NOMO-1 treated with dmso at 0.1 percent for 144 hours (cell line): ENCODE results near the gene LCNL1.
"Not testable (repeated sequence)": the region's sequence is repeated elsewhere in the genome, so short reads cannot be mapped to it uniquely, and the experiment has no call there.

Experiments
- DNase-seq: peaks from one replicate; lab custom pipeline; 2025; ENCODE audit not compliant: unreplicated experiment; lab: John Stamatoyannopoulos, UW

Gene LCNL1

DNA sequence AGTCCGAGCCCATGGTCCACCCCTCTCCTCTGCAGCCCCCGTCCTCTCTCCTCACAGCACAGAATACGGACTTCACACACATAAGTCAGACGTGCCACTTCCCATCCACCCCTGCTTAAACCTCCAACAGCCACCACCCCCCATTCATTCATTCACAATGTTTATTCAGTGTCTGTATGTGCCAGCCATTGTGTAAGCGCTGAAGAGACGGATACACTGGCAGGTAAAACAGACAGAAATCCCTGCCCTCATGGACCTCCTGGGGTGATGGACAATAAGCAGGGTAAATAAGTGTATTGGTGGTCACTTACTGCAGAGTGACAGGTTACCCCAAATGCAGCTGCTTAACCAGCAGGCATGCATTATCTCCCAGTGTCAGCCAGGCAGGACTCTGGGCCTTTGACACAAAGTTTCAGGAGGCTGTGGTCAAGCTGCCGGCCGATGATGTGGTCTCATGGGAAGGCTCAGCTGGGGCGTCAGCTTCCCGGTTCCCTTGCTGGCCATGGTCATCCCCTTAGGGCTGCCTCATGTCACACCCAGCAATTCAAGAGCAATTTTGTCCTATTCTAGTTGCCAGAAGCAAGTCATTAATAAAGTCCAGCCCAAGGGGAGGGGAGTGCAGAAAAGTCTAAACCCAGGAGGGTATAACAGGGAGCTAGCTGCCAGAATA, 7.6 kb downstream of the LCNL1 start:
- no peak for DNase-seq

DNA sequence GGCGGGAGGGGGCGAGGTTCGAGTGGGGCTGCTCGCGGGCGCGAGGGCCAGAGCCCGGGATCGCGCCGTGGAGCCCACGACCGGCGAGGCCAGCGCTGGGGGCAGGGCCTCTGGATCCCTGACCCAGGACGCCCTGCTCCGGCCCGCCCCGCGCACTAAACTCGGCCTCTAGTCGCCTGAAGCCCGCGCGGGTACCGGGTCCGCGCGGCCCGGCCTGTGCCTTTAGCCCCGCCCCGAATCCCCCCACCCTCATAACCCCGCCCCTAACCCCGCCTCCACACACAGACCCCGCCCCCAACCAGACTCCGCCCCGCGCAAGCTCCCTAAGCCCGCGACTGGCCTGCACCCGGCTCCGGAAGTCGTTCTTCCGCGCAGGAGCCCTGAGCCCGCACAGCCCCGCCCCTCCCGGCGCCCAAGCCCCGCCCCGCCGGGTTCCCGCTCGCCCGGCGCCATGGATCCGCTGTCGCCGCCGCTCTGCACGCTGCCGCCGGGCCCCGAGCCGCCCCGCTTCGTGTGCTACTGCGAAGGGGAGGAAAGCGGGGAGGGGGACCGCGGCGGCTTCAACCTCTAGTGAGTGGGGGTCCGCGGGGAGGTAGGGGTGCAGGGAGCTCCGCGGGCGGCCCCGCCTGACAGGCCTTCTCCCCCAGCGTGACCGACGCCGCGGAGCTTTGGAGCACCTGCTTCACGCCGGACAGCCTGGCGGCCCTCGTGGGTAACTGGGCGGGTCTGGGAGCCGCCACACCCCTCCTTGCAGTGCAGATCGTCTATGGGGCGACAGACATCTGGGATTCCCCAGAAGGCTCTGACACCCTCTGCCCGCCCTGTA, 9.4 kb downstream of the LCNL1 start, which contains the start of gene PAXX:
Gene PAXX (plus strand): TSS at position 430 of the 826 bp plus-strand sequence. CDS start 22 bp downstream, at position 452.
- DNase-seq: peak; percentile 97

DNA sequence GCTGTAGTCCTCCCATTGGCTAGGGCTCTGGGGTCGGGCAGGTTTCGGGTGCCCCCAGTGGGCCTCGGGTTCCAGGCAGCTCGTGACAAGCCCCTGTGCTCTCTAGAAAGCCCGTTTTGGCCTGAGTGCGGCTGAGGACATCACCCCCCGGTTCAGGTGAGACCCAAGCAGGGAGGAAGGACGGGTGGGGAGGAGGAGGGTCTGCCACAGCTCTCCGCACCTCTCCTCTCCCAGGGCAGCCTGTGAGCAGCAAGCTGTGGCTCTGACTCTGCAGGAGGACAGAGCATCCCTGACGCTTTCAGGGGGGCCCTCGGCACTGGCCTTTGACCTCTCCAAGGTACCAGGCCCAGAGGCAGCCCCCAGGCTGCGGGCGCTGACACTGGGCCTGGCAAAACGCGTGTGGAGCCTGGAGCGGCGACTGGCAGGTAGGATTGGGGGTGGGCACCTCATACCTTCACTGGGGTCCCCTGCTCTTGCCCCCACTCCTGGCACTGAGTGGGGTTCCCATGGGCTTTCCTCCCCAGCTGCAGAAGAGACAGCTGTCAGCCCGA, 10.1 kb downstream of the LCNL1 start:
- no peak for DNase-seq

DNA sequence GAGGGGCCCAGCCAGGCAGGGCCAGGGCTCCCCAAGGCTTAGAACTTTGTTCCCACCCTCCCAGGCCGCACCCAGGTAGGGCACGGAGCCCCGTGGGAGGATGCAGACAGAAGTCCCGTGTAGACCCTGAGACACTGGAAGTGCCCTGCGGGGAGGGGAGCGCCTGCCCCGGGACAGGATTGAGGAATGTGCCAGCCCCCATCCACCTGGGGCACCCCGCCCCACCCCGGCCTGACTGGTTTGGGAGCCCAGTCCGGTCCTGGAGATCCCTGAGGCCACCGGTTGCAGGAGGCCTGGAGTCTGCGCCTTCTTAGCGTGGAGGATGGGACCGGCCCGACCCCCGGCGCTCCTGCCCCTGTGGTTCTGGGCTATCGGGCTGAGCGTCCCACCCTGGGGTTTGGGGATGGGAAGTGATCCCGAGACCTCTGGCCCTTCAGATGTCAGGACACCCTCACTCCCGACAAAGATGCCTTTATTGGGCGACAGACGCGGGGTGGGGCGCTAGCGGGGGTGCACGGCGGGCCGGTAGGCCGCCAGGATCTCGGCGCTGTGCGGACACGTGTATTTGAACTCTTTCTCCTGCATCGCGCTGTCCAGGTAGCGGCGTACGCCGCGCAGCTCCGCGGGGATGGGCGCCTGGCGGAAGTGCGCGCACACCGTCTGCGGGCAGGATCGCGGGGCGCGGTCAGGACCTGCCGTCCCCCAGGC, 11.5 kb downstream of the LCNL1 start:
- no peak for DNase-seq

DNA sequence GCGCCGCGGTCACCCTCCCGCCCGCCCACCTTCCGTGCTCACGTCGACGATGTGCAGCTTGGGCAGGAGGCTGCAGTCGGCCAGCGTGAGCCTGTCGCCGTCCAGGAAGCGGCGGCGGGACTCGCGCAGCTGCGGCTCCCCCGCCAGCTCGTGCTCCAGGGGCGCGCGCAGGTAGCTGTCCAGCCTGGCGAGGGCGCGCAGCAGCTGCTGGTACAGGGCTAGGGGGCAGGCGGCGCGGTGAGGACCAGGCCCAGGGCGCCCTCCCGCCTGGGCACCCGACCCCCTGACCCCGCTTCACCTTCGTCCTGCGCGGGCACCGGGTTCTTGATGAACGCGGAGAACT, 12.1 kb downstream of the LCNL1 start:
- DNase-seq: no peak

DNA sequence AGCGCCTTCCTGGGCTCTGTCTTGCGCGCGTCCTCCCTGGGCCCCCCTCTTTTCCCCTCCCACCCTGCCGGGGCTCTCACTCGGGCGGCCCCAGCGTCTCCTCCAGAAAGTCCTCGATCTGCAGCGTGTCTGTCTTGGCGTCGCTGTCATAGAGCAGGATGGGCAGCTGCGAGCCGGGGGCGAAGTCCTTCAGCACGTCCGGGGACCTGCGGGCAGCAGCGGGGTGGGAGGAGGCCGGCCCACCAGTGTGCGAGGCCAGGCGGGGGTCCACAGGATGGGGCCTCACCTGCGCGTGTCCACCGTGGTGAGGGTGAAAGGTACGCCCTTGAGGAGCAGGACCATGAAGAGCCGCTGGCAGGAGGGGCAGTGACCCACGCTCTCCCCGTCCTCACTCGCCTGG, 12.6 kb downstream of the LCNL1 start:
- DNase-seq: no peak

DNA sequence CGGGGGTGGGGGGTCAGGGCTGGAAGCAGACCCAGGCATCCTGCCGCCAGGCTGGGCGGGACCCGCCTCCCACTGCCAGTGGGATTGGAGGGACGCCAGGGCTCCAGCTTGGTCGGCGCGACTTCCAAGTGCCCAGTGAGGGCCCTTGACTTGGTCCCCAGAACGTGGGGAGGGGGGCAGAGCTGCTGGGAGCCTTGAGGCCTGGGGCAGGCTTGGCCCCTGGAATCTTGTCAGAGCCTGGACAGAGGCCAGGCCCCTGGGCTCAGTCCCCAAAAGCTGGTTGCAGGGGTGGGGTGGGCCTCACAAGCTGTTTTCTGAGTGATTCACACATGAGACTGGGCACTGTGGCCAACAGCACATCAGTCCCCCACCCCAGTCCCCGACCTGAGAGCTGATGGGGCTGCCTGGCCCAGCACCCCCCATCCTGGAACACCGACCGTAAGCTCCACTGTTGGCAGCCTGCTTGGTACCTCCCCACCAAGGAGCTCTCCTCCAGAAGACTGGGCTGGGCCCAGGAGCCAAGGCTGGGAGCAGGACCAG, 13.0 kb downstream of the LCNL1 start:
- DNase-seq: no peak

DNA sequence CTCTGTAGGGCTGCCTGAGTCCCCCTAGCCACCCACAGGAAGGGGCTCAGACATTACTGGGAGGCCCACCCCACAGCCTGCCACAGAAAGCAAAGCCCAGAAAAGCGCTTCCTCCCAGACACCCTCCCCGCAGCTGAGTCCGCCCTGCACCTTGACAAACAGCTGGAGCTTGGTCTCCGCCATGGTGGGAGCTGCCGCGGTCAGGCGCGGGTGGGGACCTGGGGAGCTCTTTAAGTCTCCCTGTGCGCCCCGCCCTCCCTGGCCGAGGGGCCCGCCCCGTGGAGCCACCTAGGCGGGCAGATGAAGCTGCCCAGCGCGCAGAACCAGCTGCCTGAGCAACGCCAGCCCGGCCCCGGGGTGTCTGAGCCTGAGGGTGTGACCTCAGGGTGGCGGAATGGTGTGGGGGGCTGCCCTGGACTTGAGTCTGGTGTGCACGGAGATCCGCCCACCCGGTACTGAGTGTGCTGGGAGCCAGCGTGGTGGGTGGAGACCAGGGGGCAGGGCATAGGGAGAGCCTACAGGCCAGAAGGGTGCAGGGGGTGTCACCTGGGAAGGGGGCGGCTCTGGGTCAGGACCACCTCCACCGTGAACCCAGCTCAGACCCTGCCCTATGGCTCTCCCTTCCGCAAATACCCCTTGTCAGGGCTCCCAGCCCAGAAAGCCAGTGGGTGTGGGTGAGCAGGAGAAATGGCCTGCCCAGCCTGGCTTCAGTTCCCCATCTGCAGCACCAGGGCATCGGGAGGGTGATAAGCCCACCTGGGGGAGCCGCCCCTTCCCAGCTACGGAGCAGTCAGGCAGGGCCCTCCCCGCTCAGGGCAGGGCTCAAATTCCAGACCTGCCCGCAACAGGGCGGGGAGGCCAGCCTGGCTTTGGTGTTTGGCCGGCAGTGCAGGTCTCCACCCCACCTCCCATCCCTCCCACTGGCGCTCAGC, 13.8 kb downstream of the LCNL1 start, which contains the start of gene CLIC3:
Gene CLIC3 (minus strand): TSS at position 208 of the 932 bp plus-strand sequence. CDS start 25 bp downstream, at position 183.
- no peak for DNase-seq

DNA sequence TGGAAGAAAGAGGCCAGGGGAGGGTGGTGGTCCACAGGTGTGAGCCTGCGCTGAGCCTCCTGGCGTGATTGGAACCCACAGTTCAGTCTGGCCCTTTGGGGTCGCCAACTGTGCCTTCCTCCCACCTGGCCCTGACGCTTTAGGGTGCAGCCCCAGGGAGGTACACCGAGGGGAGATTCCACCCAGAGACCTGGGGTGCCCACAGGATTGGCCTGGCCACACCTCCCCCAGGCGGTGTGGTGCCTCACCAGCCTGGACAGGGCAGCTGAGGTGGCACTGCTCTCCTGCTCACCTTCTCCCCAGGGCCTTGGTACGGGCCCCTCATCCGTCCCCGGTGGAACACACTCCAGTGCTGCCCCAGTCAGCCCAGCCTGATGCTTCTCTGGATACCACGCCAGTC, 14.6 kb downstream of the LCNL1 start:
- no peak for DNase-seq

DNA sequence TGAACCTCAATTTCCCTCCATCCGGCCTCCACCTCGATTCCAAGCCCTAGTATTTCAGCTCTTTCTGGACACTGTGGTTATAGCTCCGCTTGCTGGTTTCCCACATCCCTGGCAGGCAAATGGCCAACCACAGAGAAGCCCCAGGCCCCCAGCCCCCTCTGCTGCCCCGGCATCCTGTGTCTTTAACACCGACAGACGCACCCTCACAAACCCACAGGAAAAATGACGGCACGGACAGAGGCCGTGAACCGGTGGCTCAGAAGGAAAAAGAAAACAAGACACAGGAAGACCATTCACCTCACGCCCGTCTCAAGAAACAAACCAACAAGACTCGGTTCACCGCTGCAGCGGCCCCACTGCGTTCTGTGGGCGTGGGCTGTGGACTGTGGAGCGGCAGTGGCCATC, 15.0 kb downstream of the LCNL1 start:
- no peak for DNase-seq

DNA sequence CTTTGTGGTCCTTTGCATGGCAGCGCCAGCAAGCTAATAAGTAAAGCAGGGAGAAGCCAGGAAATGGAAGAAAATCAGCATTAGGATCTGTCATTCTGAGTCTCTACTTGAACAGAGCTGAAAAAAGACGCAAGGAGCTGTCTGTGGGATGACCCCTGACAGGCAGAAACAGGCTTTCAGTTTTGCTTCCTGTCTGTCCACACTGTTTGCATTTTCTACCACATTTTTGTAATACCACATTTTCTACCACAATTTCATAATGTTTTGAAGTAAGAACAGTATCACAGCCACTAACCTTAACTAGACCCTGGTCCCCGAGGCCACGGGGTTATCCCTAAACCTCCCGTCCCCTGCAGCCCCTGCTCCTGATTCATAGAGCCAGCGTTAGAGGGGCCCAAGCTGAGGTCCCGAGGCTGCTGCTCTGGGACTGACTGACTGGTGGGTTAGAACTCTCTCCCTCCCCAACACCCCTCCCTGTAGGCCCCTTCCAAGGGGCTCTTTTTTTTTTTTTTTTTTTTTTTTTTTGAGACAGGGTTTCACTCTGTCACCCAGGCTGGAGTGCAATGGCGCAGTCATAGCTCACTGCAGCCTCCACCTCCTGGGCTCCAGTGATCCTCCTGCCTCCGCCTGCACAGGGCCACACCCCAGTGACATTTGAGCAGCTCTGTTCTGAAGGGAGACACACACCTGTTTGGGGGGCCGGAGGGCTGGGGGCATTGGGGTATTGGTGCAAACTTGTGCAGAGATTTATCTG, 17.6 kb downstream of the LCNL1 start:
- DNase-seq: peak; percentile 86

DNA sequence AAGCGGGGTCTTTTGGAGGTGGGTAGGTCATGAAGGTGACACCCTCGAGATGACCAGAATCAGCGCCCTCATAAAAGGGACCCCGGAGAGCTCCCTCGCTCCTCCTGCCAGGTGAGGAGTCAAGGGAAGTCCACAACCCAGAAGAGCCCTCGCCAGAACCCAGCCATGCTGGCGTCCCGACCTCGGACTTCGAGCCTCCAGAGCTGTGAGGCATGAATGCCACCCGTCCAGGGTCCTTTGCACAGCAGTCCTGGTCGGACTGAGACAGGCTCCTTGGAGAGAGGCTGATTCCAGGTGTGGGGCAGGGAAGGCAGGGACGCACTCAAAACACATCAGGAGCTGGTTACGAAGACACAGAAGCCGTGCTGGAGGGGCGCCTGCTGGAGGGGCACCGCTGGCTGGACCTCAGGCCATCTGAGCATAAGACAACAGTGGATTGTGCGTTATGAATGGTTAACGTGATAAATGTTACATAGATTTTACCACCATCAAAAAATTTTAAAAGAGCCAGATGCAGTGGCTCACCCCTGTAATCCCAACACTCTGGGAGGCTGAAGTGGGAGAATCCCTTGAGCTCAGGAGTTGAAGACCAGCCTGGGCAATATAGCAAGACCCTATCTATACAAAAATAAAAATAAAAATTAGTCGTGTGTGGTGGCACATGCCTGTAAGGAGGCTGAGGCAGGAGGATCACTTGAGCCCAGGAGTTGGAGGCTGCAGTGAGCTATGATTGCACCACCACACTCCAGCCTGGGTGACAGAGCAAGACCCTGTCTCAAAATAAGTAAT, 19.3 kb downstream of the LCNL1 start:
- no peak for DNase-seq

DNA sequence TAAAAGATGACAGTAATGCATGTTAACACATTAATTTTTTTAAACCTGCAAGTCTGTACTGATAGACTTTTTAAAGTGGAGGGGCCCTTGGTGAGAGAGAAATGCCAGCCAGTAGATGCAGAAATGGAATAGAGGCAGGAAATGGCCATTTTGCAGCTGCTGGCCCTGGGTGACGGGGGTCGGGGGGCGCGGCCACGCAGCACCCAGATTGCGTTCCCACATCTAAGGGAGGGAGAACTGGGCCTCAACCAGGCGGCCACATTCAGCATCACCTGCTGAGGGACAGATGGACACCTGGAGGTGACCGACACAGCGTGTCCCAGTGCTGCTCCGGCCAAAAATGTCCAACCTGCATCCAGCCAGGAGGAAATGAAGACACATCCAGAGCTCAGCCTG, 19.9 kb downstream of the LCNL1 start:
- DNase-seq: no peak

DNA sequence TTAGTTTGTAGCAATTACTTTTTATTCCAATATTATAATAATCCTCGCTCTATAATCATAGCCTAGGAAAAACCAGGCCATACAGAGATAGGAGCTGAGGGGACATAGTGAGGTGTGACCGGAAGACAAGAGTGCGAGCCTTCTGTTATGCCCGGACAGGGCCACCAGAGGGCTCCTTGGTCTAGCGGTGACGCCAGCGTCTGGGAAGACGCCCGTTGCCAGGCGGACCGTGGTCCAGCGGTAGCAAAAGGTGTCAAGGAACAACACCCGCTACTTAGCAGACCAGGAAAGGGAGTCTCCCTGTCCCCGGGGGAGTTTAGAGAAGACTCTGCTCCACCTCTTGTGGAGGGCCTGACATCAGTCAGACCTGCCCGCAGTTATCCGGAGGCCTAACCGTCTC, 21.5 kb downstream of the LCNL1 start:
- not testable (repeated sequence) for DNase-seq

DNA sequence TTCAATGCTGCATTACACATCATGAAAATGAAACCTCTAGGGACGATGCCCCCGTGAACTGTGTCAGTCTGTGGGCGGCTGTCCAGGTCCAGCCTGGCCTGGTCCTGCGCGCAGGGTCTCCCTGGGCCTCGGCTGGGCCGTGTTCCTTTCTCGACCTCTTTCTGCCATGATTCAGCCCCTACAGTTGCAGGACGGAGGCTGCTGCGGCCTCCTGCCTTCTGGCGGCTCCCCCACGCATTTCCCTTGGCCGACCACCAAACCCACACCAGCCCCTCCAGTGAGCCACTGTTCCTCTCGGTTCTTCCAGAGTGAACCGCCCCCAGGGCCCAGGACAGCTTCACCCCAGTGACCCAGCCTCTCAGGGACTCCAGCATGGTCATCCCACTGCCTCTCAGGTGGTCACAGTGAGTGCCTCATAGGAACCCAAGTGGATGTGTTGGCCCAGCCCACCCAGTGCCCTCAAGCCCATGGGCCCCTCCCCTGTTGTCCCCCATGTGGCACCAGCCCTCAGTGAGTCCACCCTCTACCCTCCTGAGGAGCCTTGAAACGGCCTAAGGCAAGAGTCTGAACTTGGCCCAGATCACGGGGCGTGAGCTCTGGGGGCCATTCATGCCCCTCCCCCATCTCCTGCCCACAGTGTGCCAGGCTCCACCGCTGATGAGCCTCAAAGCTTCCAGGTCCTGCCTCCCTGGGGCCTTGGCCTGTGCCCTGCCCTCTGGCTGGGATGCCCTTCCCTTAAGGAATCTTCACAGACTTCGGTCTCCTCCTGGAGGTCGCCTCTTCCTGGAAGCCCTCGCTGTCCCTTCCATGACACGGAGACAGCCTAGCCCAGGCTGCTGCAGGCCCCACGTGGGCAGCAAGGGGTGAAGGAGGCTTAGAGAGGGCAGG, 23.6 kb downstream of the LCNL1 start:
- no peak for DNase-seq

DNA sequence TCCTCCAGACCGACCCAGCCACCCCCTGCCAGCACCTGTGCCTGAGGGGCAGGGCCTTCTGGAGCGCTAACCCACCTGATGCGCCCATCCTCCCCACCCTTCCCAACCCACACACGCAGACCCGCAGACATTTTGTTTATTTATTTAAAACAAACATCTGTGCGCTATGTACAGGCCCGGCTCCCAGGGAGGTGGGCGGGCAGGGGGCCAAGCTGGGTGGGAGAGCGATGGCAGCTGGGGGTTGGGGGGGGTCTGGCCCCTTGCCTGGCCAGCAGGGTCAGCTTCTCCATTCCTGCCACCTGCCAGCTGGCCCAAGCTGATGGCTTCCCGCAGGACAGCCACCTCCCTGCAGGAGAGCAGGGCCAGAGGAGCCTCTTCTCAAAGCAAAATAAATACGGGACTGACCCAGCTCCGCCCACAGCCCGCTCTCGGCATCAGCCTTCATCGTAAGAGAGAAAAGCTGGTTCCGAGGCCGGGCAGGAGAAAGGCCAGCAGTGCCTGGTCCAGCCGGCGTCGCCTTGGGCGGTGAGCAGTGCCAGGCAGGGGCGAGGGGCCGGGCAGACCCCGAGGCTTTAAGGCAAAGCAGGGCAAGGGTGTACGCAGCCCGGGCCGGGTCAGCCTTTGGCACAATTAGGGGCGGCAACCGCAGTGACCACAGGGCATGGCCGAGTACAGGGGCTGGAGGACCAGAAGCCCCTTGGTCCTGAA, 24.5 kb downstream of the LCNL1 start:
- no peak for DNase-seq

DNA sequence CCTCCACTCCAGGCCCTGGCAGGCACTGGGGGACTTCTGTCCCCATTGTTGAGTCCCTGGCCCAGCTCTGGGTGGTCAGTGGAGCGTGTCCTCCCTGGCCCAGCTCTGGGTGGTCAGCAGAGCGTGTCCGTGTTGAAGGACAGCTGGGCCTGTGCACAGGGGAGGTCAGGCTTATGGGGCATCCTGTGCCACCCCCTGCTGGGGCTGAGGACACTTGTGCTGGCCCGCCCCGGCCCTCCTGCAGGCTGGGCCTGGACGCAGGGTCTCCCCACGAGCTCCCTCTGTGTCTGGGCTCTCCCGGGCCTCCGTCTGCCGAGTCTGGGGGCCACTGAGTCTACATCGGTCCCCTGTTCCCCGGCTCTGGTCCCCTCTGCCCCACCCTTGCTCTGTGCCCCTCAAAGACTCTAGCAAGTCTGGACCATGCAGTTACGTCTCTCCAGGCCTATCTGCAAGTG, 25.1 kb downstream of the LCNL1 start:
- DNase-seq: no peak
